ENCODE data around the gene AJM1. TPM values are rescaled to one million over a fixed set of nuclear protein-coding genes. Genes with fewer than 3 reads are reported as not detected.
"Not testable (repeated sequence)": the region's sequence is repeated elsewhere in the genome, so short reads cannot be mapped to it uniquely, and the experiment has no call there.

The AJM1 gene
- total RNA-seq, 2 donors from 2014 or later, result 1.4 to 3.5 TPM

DNA sequence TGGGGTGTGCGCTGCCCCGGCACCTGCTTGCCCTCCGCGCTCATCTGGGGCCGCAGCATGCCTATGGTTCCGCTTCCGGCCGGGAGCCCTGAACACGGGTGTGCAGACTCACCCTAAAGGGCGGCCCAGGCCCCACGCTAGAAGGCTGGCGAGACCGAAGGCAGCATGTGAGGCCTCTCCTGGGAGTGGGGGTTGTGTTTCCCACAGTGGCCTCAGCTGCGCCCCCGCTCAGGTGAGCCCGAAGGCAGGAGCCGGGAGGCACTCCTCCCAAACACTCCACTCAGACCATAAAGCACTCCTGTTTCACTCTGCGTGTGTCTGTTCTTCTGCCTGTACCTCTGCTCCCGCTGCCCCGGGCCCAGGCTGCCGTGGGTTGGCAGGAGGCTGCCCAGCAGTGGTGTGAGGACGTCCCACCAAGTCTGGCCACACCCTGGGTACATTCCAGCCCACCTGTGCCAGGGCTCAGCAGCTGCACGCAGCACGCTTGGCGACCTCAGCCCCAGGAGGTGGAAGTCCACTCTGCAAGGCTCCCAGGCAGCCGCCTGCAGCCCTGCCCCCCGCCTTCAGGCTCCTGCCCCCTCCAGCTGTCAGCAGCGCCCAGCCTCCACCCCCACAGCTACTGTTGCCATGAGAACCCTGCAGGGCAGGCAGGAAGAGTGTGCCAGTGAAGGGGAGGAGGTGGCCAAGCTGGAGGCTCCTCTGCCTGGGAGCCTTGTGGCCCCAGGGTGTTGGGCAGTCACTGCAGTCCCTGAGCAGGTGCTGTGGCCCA is 1.2 kb upstream of the AJM1 start:
- H3K27ac ChIP-seq (ENCODE audit: low read depth, low read length), result peak overlapping the region; percentile 24
- peaks cover 10% of the 10 kb centered on the region for H3K4me1 ChIP-seq (ENCODE audit: control insufficient read depth, insufficient read depth, low read length)
- H3K4me1 Mint-ChIP-seq, result peaks cover 10% of the 10 kb centered on the region
- no peak overlapping the region for H3K9ac ChIP-seq (ENCODE audit: extremely low read depth, low read length, poor library complexity, severe bottlenecking)
- H3K4me3 ChIP-seq (ENCODE audit: low read length), result no peak overlapping the region
- WGBS, 2 experiments (ENCODE audit: insufficient coverage in 1 of 2, insufficient read length in 1 of 2), result 78 to 79% methylated on average over 11 to 28 of the region's 28 CpGs
- TF ChIP-seq CTCF (conservative IDR thresholded peaks at IDR 0.05), result no peak
- DNase-seq, result peak; percentile 73
- peaks cover 6% of the 10 kb centered on the region for H3K36me3 Mint-ChIP-seq (ENCODE audit: low read depth)
- H3K9me3 Mint-ChIP-seq, result peaks cover 5% of the 10 kb centered on the region
- peak overlapping the region; percentile 82 for H3K27ac Mint-ChIP-seq
- H3K27me3 ChIP-seq (ENCODE audit: control insufficient read depth, insufficient read depth, low read length, poor library complexity, severe bottlenecking), result no peaks in the 10 kb centered on the region
- no peaks in the 10 kb centered on the region for H3K36me3 ChIP-seq (ENCODE audit: control insufficient read depth, insufficient read depth, low read length)
- H3K27me3 Mint-ChIP-seq (ENCODE audit: insufficient read depth), result peaks cover 18% of the 10 kb centered on the region
- no peak overlapping the region for H3K4me3 Mint-ChIP-seq
- H3K9me3 ChIP-seq (ENCODE audit: control insufficient read depth, low read length), result no peaks in the 10 kb centered on the region

GRCh38 chr9:136841646-136842379 is 465 bp upstream of the AJM1 start:
- H3K27ac Mint-ChIP-seq; H3K36me3 Mint-ChIP-seq (ENCODE audit: low read depth); H3K36me3 ChIP-seq (ENCODE audit: control insufficient read depth, insufficient read depth, low read length); H3K4me3 Mint-ChIP-seq; H3K4me1 ChIP-seq (ENCODE audit: control insufficient read depth, insufficient read depth, low read length); H3K4me3 ChIP-seq (ENCODE audit: low read length); H3K9ac ChIP-seq (ENCODE audit: extremely low read depth, low read length, poor library complexity, severe bottlenecking); H3K9me3 ChIP-seq (ENCODE audit: control insufficient read depth, low read length); H3K27me3 ChIP-seq (ENCODE audit: control insufficient read depth, insufficient read depth, low read length, poor library complexity, severe bottlenecking); DNase-seq: not testable (repeated sequence)
- H3K27ac ChIP-seq (ENCODE audit: low read depth, low read length), result peak overlapping the region; percentile 24
- WGBS, 2 experiments (ENCODE audit: insufficient coverage in 1 of 2, insufficient read length in 1 of 2), result 67 to 68% methylated on average over 8 to 16 of the region's 16 CpGs
- Mint-ChIP-seq H3K4me1 (peaks cover 10% of the 10 kb centered on the region), H3K9me3 (peaks cover 10% of the 10 kb centered on the region), H3K27me3 (ENCODE audit: insufficient read depth) (peaks cover 23% of the 10 kb centered on the region)

DNA sequence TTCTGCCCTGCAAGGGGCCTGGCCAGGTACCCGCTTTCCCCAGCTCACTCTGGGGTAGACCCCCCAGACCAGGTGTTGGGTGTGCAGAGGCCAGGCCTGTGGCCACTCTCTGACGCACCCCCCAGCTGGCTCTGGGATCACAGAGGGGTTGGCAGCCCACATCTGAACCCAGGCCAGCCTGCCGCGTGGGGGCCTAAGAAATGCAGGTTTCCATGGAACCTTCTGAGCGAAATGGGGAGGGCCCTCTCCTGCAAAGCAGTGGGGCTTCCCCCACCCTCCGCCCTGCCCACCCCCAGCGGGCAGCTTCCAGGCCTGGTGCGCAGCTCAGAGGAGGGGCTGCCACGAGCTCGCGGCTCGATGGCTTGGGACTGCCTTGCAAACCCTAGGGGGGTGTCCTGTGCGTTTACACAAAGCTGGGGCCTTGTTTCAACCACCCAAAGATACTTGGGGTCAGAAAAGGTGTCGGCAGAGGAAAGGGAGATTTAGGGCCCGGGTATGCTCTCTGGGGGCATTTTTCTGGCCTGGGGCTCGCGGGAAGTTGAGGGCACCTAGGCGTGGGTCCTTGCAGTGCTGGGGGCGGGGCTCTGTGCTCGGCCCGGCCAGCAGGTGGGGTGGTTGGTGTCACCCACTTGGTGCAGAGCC is 1.0 kb downstream of the AJM1 start:
- not testable (repeated sequence) for H3K9me3 ChIP-seq (ENCODE audit: control insufficient read depth, low read length); H3K4me1 ChIP-seq (ENCODE audit: control insufficient read depth, insufficient read depth, low read length); H3K27me3 ChIP-seq (ENCODE audit: control insufficient read depth, insufficient read depth, low read length, poor library complexity, severe bottlenecking); H3K4me3 ChIP-seq (ENCODE audit: low read length); H3K4me3 Mint-ChIP-seq; DNase-seq; H3K9ac ChIP-seq (ENCODE audit: extremely low read depth, low read length, poor library complexity, severe bottlenecking); H3K36me3 ChIP-seq (ENCODE audit: control insufficient read depth, insufficient read depth, low read length); H3K27ac Mint-ChIP-seq; H3K27ac ChIP-seq (ENCODE audit: low read depth, low read length); H3K36me3 Mint-ChIP-seq (ENCODE audit: low read depth)
- H3K9me3 Mint-ChIP-seq, result peaks cover 12% of the 10 kb centered on the region
- peaks cover 33% of the 10 kb centered on the region for H3K27me3 Mint-ChIP-seq (ENCODE audit: insufficient read depth)
- peaks cover 10% of the 10 kb centered on the region for H3K4me1 Mint-ChIP-seq
- WGBS, 2 experiments (ENCODE audit: insufficient coverage in 1 of 2, insufficient read length in 1 of 2), result 75 to 77% methylated on average over 5 to 20 of the region's 21 CpGs
